ENCODE measurements around the gene PSMD14.

The PSMD14 gene

GRCh38 chr2:161382747-161383146 is 74.5 kb downstream of the PSMD14 start:
- WGBS: 100% methylated on average over 2 of the region's 4 CpGs
- Histone ChIP-seq H2BK120ac (ENCODE audit: low read depth, low read length) (no peak overlapping the region), H3K36me3 (ENCODE audit: control insufficient read depth in 1 of 2, insufficient read depth in 2 of 2, low read depth in 1 of 2, low read length in 2 of 2) (peaks cover 0 to 25% of the 10 kb centered on the region in 2 experiments), H3K27me3 (ENCODE audit: control insufficient read depth in 1 of 2, insufficient read depth in 1 of 2, low read length in 2 of 2) (no peaks in the 10 kb centered on the region), H3K4me3 (ENCODE audit: insufficient read depth in 1 of 2, low read depth in 1 of 2, low read length in 2 of 2) (no peak overlapping the region), H2BK12ac (ENCODE audit: low read length in 2 of 2) (no peak overlapping the region), H3K4ac (ENCODE audit: low read depth in 1 of 2, low read length in 2 of 2) (no peak overlapping the region), H3K4me2 (ENCODE audit: low read length, poor library complexity, severe bottlenecking) (no peak overlapping the region), H2AFZ (ENCODE audit: low read depth, low read length) (no peak overlapping the region), H4K8ac (ENCODE audit: low read length) (no peak overlapping the region), H3K79me1 (replicated peaks; ENCODE audit: low read length, poor library complexity, severe bottlenecking) (peaks cover 7% of the 10 kb centered on the region), H2AK5ac (ENCODE audit: low read length, severe bottlenecking) (no peak overlapping the region), H2BK15ac (ENCODE audit: low read depth, poor library complexity, severe bottlenecking) (no peak overlapping the region), H3K4me1 (ENCODE audit: control insufficient read depth, insufficient read depth, low read depth, low read length) (no peaks in the 10 kb centered on the region), H3K23ac (ENCODE audit: low read length in 2 of 2) (no peak overlapping the region), H3K9me3 (ENCODE audit: control insufficient read depth, low read length) (no peaks in the 10 kb centered on the region), H4K91ac (ENCODE audit: low read length) (no peak overlapping the region), H3K27ac (ENCODE audit: low read length, poor library complexity, severe bottlenecking) (no peak overlapping the region), H3K18ac (ENCODE audit: low read depth in 1 of 2, low read length in 2 of 2) (no peak overlapping the region), H3K9ac (ENCODE audit: low read length) (no peak overlapping the region), H3K14ac (ENCODE audit: low read length in 2 of 2) (no peak overlapping the region), H2BK5ac (ENCODE audit: low read depth, low read length, poor library complexity, severe bottlenecking) (no peak overlapping the region)
- no peak for DNase-seq

GRCh38 chr2:161384864-161385263 is 76.6 kb downstream of the PSMD14 start:
- Histone ChIP-seq H3K4ac (ENCODE audit: low read depth in 1 of 2, low read length in 2 of 2) (no peak overlapping the region), H3K4me2 (ENCODE audit: low read length, poor library complexity, severe bottlenecking) (no peak overlapping the region), H4K91ac (ENCODE audit: low read length) (no peak overlapping the region), H2BK12ac (ENCODE audit: low read length in 2 of 2) (no peak overlapping the region), H2AK5ac (ENCODE audit: low read length, severe bottlenecking) (no peak overlapping the region), H3K27me3 (ENCODE audit: control insufficient read depth in 1 of 2, insufficient read depth in 1 of 2, low read length in 2 of 2) (no peaks in the 10 kb centered on the region), H3K4me3 (ENCODE audit: insufficient read depth in 1 of 2, low read depth in 1 of 2, low read length in 2 of 2) (no peak overlapping the region), H2BK5ac (ENCODE audit: low read depth, low read length, poor library complexity, severe bottlenecking) (no peak overlapping the region), H2BK15ac (ENCODE audit: low read depth, poor library complexity, severe bottlenecking) (no peak overlapping the region), H3K23ac (ENCODE audit: low read length in 2 of 2) (no peak overlapping the region), H4K8ac (ENCODE audit: low read length) (no peak overlapping the region), H3K4me1 (ENCODE audit: control insufficient read depth, insufficient read depth, low read depth, low read length) (no peaks in the 10 kb centered on the region), H2AFZ (ENCODE audit: low read depth, low read length) (no peak overlapping the region), H3K14ac (ENCODE audit: low read length in 2 of 2) (no peak overlapping the region), H3K9me3 (ENCODE audit: control insufficient read depth, low read length) (no peaks in the 10 kb centered on the region), H3K36me3 (ENCODE audit: control insufficient read depth in 1 of 2, insufficient read depth in 2 of 2, low read depth in 1 of 2, low read length in 2 of 2) (peaks cover 0 to 28% of the 10 kb centered on the region in 2 experiments), H2BK120ac (ENCODE audit: low read depth, low read length) (no peak overlapping the region), H3K9ac (ENCODE audit: low read length) (no peak overlapping the region), H3K18ac (ENCODE audit: low read depth in 1 of 2, low read length in 2 of 2) (no peak overlapping the region), H3K27ac (ENCODE audit: low read length, poor library complexity, severe bottlenecking) (no peak overlapping the region), H3K79me1 (replicated peaks; ENCODE audit: low read length, poor library complexity, severe bottlenecking) (peaks cover 3% of the 10 kb centered on the region)
- DNase-seq: no peak

- Histone ChIP-seq H3K23ac (ENCODE audit: low read length in 2 of 2) (no peak overlapping the region), H3K27me3 (ENCODE audit: control insufficient read depth in 1 of 2, insufficient read depth in 1 of 2, low read length in 2 of 2) (no peaks in the 10 kb centered on the region), H3K4ac (ENCODE audit: low read depth in 1 of 2, low read length in 2 of 2) (no peak overlapping the region), H3K14ac (ENCODE audit: low read length in 2 of 2) (no peak overlapping the region), H3K36me3 (ENCODE audit: control insufficient read depth in 1 of 2, insufficient read depth in 2 of 2, low read depth in 1 of 2, low read length in 2 of 2) (peaks cover 0 to 39% of the 10 kb centered on the region in 2 experiments), H3K9ac (ENCODE audit: low read length) (no peak overlapping the region), H3K9me3 (ENCODE audit: control insufficient read depth, low read length) (no peaks in the 10 kb centered on the region), H2AK5ac (ENCODE audit: low read length, severe bottlenecking) (no peak overlapping the region), H2BK120ac (ENCODE audit: low read depth, low read length) (no peak overlapping the region), H3K4me1 (ENCODE audit: control insufficient read depth, insufficient read depth, low read depth, low read length) (no peaks in the 10 kb centered on the region), H3K4me3 (ENCODE audit: insufficient read depth in 1 of 2, low read depth in 1 of 2, low read length in 2 of 2) (no peak overlapping the region), H3K27ac (ENCODE audit: low read length, poor library complexity, severe bottlenecking) (no peak overlapping the region), H2BK12ac (ENCODE audit: low read length in 2 of 2) (no peak overlapping the region), H3K79me1 (replicated peaks; ENCODE audit: low read length, poor library complexity, severe bottlenecking) (peaks cover 3% of the 10 kb centered on the region), H4K91ac (ENCODE audit: low read length) (no peak overlapping the region), H3K18ac (ENCODE audit: low read depth in 1 of 2, low read length in 2 of 2) (no peak overlapping the region), H3K4me2 (ENCODE audit: low read length, poor library complexity, severe bottlenecking) (no peak overlapping the region), H2BK15ac (ENCODE audit: low read depth, poor library complexity, severe bottlenecking) (no peak overlapping the region), H2BK5ac (ENCODE audit: low read depth, low read length, poor library complexity, severe bottlenecking) (no peak overlapping the region), H4K8ac (ENCODE audit: low read length) (no peak overlapping the region), H2AFZ (ENCODE audit: low read depth, low read length) (no peak overlapping the region)
- no CpG with 5 or more reads among the region's 2 CpGs for WGBS
- no peak for DNase-seq
Measured at GRCh38 chr2:161386228-161386824, 78.1 kb downstream of the PSMD14 start.

GRCh38 chr2:161388146-161388779 is 80.0 kb downstream of the PSMD14 start:
- no peak for DNase-seq
- H3K9ac ChIP-seq (ENCODE audit: low read length): no peak overlapping the region
- no peak overlapping the region for H3K14ac ChIP-seq (ENCODE audit: low read length in 2 of 2)
- no peaks in the 10 kb centered on the region for H3K27me3 ChIP-seq (ENCODE audit: control insufficient read depth in 1 of 2, insufficient read depth in 1 of 2, low read length in 2 of 2)
- no peak overlapping the region for H2BK15ac ChIP-seq (ENCODE audit: low read depth, poor library complexity, severe bottlenecking)
- H3K4me1 ChIP-seq (ENCODE audit: control insufficient read depth, insufficient read depth, low read depth, low read length): no peaks in the 10 kb centered on the region
- H3K4ac ChIP-seq (ENCODE audit: low read depth in 1 of 2, low read length in 2 of 2): no peak overlapping the region
- no peak overlapping the region for H3K27ac ChIP-seq (ENCODE audit: low read length, poor library complexity, severe bottlenecking)
- H3K9me3 ChIP-seq (ENCODE audit: control insufficient read depth, low read length): no peaks in the 10 kb centered on the region
- no peak overlapping the region for H4K8ac ChIP-seq (ENCODE audit: low read length)
- no peak overlapping the region for H3K4me3 ChIP-seq (ENCODE audit: insufficient read depth in 1 of 2, low read depth in 1 of 2, low read length in 2 of 2)
- H4K91ac ChIP-seq (ENCODE audit: low read length): no peak overlapping the region
- H3K79me1 ChIP-seq (replicated peaks; ENCODE audit: low read length, poor library complexity, severe bottlenecking): peaks cover 6% of the 10 kb centered on the region
- H2BK5ac ChIP-seq (ENCODE audit: low read depth, low read length, poor library complexity, severe bottlenecking): no peak overlapping the region
- 100% methylated on average over 2 of the region's 2 CpGs for WGBS
- peaks cover 3 to 58% of the 10 kb centered on the region in 2 experiments for H3K36me3 ChIP-seq (ENCODE audit: control insufficient read depth in 1 of 2, insufficient read depth in 2 of 2, low read depth in 1 of 2, low read length in 2 of 2)
- no peak overlapping the region for H2BK120ac ChIP-seq (ENCODE audit: low read depth, low read length)
- no peak overlapping the region for H2AFZ ChIP-seq (ENCODE audit: low read depth, low read length)
- no peak overlapping the region for H2AK5ac ChIP-seq (ENCODE audit: low read length, severe bottlenecking)
- H3K18ac ChIP-seq (ENCODE audit: low read depth in 1 of 2, low read length in 2 of 2): no peak overlapping the region
- no peak overlapping the region for H3K4me2 ChIP-seq (ENCODE audit: low read length, poor library complexity, severe bottlenecking)
- H2BK12ac ChIP-seq (ENCODE audit: low read length in 2 of 2): no peak overlapping the region
- no peak overlapping the region for H3K23ac ChIP-seq (ENCODE audit: low read length in 2 of 2)
